Smooth muscle cell (in vitro differentiated cells): ENCODE data around the gene LTB4R. TPM values are rescaled to one million over a fixed set of nuclear protein-coding genes. Genes with fewer than 3 reads are reported as not detected.

Source experiments
- DNase-seq: peaks from one replicate; lab custom pipeline; 2025; ENCODE audit not compliant: unreplicated experiment; lab: John Stamatoyannopoulos, UW
- H2AFZ ChIP-seq: fragments of 200-600 bp; sonication (generic); 2 replicates; pipeline ENCODE4 v1.6.0; 2016; ENCODE audit warnings: antibody characterized with exemption, low read depth, mild to moderate bottlenecking
- H3F3A ChIP-seq: fragments of 200-600 bp; sonication (generic); 2 replicates; pipeline ENCODE4 v1.6.0; 2017; ENCODE audit warnings: antibody characterized with exemption, low read depth
- H3K27ac ChIP-seq: fragments of 200-600 bp; sonication (generic); 2 replicates; pipeline ENCODE4 v1.5.1; 2016; ENCODE audit warnings: low read depth, mild to moderate bottlenecking
- H3K27me3 ChIP-seq: fragments of 200-600 bp; sonication (generic); 2 replicates; pipeline ENCODE4 v1.6.1; 2016; ENCODE audit warnings: low read depth, mild to moderate bottlenecking
- H3K36me3 ChIP-seq: fragments of 200-600 bp; sonication (generic); 2 replicates; pipeline ENCODE4 v1.5.1; 2016; ENCODE audit warnings: low read depth
- H3K4me1 ChIP-seq: fragments of 200-600 bp; sonication (generic); 2 replicates; pipeline ENCODE4 v1.5.1; 2016; ENCODE audit warnings: low read depth
- H3K4me2 ChIP-seq: fragments of 200-600 bp; sonication (generic); 2 replicates; pipeline ENCODE4 v1.6.0; 2016; ENCODE audit warnings: mild to moderate bottlenecking
- H3K4me3 ChIP-seq: fragments of 200-600 bp; sonication (generic); 2 replicates; pipeline ENCODE4 v1.5.1; 2016; ENCODE audit warnings: mild to moderate bottlenecking
- H3K79me2 ChIP-seq: fragments of 200-600 bp; sonication (generic); 2 replicates; pipeline ENCODE4 v1.6.0; 2016; ENCODE audit warnings: low read depth, mild to moderate bottlenecking
- H3K9ac ChIP-seq: fragments of 200-600 bp; sonication (generic); 2 replicates; pipeline ENCODE4 v1.6.0; 2016; ENCODE audit warnings: low read depth
- H3K9me3 ChIP-seq: fragments of 200-600 bp; sonication (generic); replicated peaks from 2 replicates; pipeline ENCODE4 v1.5.1; 2016; ENCODE audit warnings: low read depth
- H4K20me1 ChIP-seq: fragments of 200-600 bp; sonication (generic); 2 replicates; pipeline ENCODE4 v1.6.0; 2016; ENCODE audit warnings: low read depth
- CTCF ChIP-seq: fragments of 200-600 bp; sonication (generic); IDR thresholded peaks from 2 replicates; pipeline ENCODE4 v1.5.1; 2017; ENCODE audit warnings: borderline replicate concordance, mild to moderate bottlenecking, antibody characterized with exemption; ENCODE audit not compliant: insufficient read depth, poor library complexity, severe bottlenecking
- WGBS: methylation state at CpG from one replicate; pipeline ENCODE4 v1.1.7; 2016; ENCODE audit warnings: low lambda C conversion rate; 5-methylcytosine and 5-hydroxymethylcytosine counted together
- polyA plus RNA-seq: library from polyadenylated mRNA; unstranded; fragments of >200 nt; fragmentation: Nextera tagmentation; extraction: Ambion mirVana; gene quantifications from 2 replicates; pipeline ENCODE4 v1.2.1, GENCODE V29; 2016
- total RNA-seq: library from RNA; depleted of rRNA; stranded (reverse); fragments of >200 nt; gene quantifications from 2 replicates; pipeline ENCODE4 v1.2.3, GENCODE V29; 2014

The LTB4R gene
- total and polyA plus RNA-seq, 2 experiments from 2014 or later: 1.6 to 2.7 TPM

GRCh38 chr14:24323341-24323740 is 12.0 kb downstream of the LTB4R start:
- no peak overlapping the region for H3K4me2 ChIP-seq

GRCh38 chr14:24324024-24324423 is 12.7 kb downstream of the LTB4R start:
- no peak for TF ChIP-seq CTCF
- Histone ChIP-seq H3K4me2 (no peak overlapping the region), H3K4me1 (no peaks in the 10 kb centered on the region), H3K4me3 (no peak overlapping the region), H3K27ac (no peak overlapping the region), H3K9ac (no peak overlapping the region), H3K36me3 (no peaks in the 10 kb centered on the region), H3K27me3 (no peaks in the 10 kb centered on the region), H3K9me3 (no peaks in the 10 kb centered on the region), H2AFZ (no peak overlapping the region), H3F3A (no peaks in the 10 kb centered on the region), H4K20me1 (no peaks in the 10 kb centered on the region), H3K79me2 (no peaks in the 10 kb centered on the region)
- DNase-seq: no peak
- 85% methylated on average over 6 of the region's 6 CpGs for WGBS

More at GRCh38 chr14:24323341-24323740, 12.0 kb downstream of the LTB4R start:
- Histone ChIP-seq H3K36me3 (no peaks in the 10 kb centered on the region), H3K27ac (no peak overlapping the region), H4K20me1 (no peaks in the 10 kb centered on the region), H3K4me1 (no peaks in the 10 kb centered on the region), H3K4me3 (no peak overlapping the region), H3K9me3 (no peaks in the 10 kb centered on the region), H3K79me2 (no peaks in the 10 kb centered on the region), H3K27me3 (no peaks in the 10 kb centered on the region), H3K9ac (no peak overlapping the region), H3F3A (no peaks in the 10 kb centered on the region), H2AFZ (no peak overlapping the region)
- DNase-seq: no peak
- no peak for TF ChIP-seq CTCF
- WGBS: 70% methylated on average over 3 of the region's 3 CpGs

- no peaks in the 10 kb centered on the region for H4K20me1 ChIP-seq
- H3K79me2 ChIP-seq: no peaks in the 10 kb centered on the region
- H3K4me1 ChIP-seq: no peaks in the 10 kb centered on the region
- no peak for TF ChIP-seq CTCF
- no peaks in the 10 kb centered on the region for H3F3A ChIP-seq
- DNase-seq: no peak
- no peak overlapping the region for H3K27ac ChIP-seq
- H3K27me3 ChIP-seq: no peaks in the 10 kb centered on the region
- WGBS: 87% methylated on average over 5 of the region's 5 CpGs
- no peaks in the 10 kb centered on the region for H3K36me3 ChIP-seq
- H3K9ac ChIP-seq: no peak overlapping the region
- H3K4me2 ChIP-seq: no peak overlapping the region
- H3K9me3 ChIP-seq: no peaks in the 10 kb centered on the region
- no peak overlapping the region for H3K4me3 ChIP-seq
- H2AFZ ChIP-seq: no peak overlapping the region
These were observed 13.8 kb downstream of the LTB4R start for GRCh38 chr14:24325041-24325530.

- TF ChIP-seq CTCF: no peak
- Histone ChIP-seq H2AFZ (no peak overlapping the region), H3F3A (no peaks in the 10 kb centered on the region), H3K4me1 (no peaks in the 10 kb centered on the region), H3K36me3 (no peaks in the 10 kb centered on the region), H3K9me3 (no peaks in the 10 kb centered on the region), H3K9ac (no peak overlapping the region), H3K27me3 (no peaks in the 10 kb centered on the region), H3K27ac (no peak overlapping the region), H3K4me3 (no peak overlapping the region), H3K4me2 (no peak overlapping the region), H3K79me2 (no peaks in the 10 kb centered on the region), H4K20me1 (no peaks in the 10 kb centered on the region)
- no peak for DNase-seq
- WGBS: 84% methylated on average over 9 of the region's 9 CpGs
These were observed 14.7 kb downstream of the LTB4R start for GRCh38 chr14:24325963-24326362.
